IMR-90 (cell line): ENCODE measurements around the gene ZNF526. TPM values are rescaled to one million over a fixed set of nuclear protein-coding genes. Genes with fewer than 3 reads are reported as not detected.

ENCODE experiments used
- ATAC-seq: fragments of 200-7000 bp; cut with Tn5 transposase; 2 replicates; pipeline ENCODE4 v1.9.1; 2020; ENCODE audit warnings: low read depth, mild to moderate bottlenecking, moderate library complexity
- BruUV-seq: library from RNA; stranded (reverse); fragments of 400-500 nt; replicated peaks from 2 replicates; lab custom pipeline; 2021; lab: Mats Ljungman, UMichigan
- CTCF ChIA-PET: fragments of 300-600 bp; formaldehyde crosslinking; extraction: SDS; loops from one replicate; lab custom pipeline; 2021; ENCODE audit warnings: antibody characterized with exemption; lab: Yijun Ruan, JAX
- POLR2A ChIA-PET: fragments of 300-600 bp; sonication (Branson Sonifier 250); formaldehyde crosslinking; loops from one replicate; lab custom pipeline; 2022; ENCODE audit warnings: antibody characterized with exemption; ENCODE audit not compliant: unreplicated experiment; lab: Charles Lee
- DNase-seq: peaks from one replicate; pipeline ENCODE4 v3.0.0; 2013
- H2AFZ ChIP-seq: replicated peaks from 2 replicates; pipeline ENCODE3; 2013; ENCODE audit warnings: low read length, mild to moderate bottlenecking; ENCODE audit not compliant: poor library complexity
- H2AK5ac ChIP-seq: 2 replicates; pipeline ENCODE4 v1.6.1; 2013; ENCODE audit warnings: low read depth, low read length, inconsistent platforms
- H2AK9ac ChIP-seq: replicated peaks from 2 replicates; pipeline ENCODE3; 2013; ENCODE audit warnings: mild to moderate bottlenecking, low read depth, low read length, moderate library complexity; ENCODE audit not compliant: poor library complexity
- H2BK120ac ChIP-seq: 2 replicates; pipeline ENCODE4 v1.6.1; 2013; ENCODE audit warnings: low read depth, low read length, inconsistent platforms
- H2BK15ac ChIP-seq: 3 replicates; pipeline ENCODE4 v1.6.1; 2013; ENCODE audit warnings: low read depth, low read length, inconsistent platforms
- H2BK20ac ChIP-seq: 2 replicates; pipeline ENCODE4 v1.6.1; 2013; ENCODE audit warnings: low read depth, mild to moderate bottlenecking, inconsistent platforms, low read length, moderate library complexity
- H2BK5ac ChIP-seq: 2 replicates; pipeline ENCODE4 v1.6.1; 2013; ENCODE audit warnings: mild to moderate bottlenecking, low read depth, low read length, inconsistent platforms; ENCODE audit not compliant: poor library complexity, severe bottlenecking
- H3K14ac ChIP-seq: replicated peaks from 2 replicates; pipeline ENCODE4 v1.6.1; 2013; ENCODE audit warnings: low read depth, low read length, inconsistent platforms
- H3K18ac ChIP-seq: 2 replicates; pipeline ENCODE4 v1.6.1; 2013; ENCODE audit warnings: low read depth, low read length, control low read depth
- H3K23ac ChIP-seq: 2 replicates; pipeline ENCODE4 v1.6.1; 2013; ENCODE audit warnings: low read depth, low read length, inconsistent platforms
- H3K27ac ChIP-seq: 2 replicates; pipeline ENCODE4 v1.5.1; 2013; ENCODE audit warnings: mild to moderate bottlenecking, control low read depth, low read length; ENCODE audit not compliant: insufficient read depth
- H3K27me3 ChIP-seq: 2 replicates; pipeline ENCODE4 v1.6.1; 2013; ENCODE audit warnings: low read length; ENCODE audit not compliant: control insufficient read depth, insufficient read depth
- H3K36me3 ChIP-seq: 2 replicates; pipeline ENCODE4 v1.6.1; 2013; ENCODE audit warnings: low read length, mixed read lengths; ENCODE audit not compliant: control insufficient read depth, insufficient read depth
- H3K4ac ChIP-seq: 2 replicates; pipeline ENCODE4 v1.6.1; 2013; ENCODE audit warnings: low read depth, low read length, inconsistent platforms
- H3K4me1 ChIP-seq: 2 replicates; pipeline ENCODE4 v1.6.1; 2013; ENCODE audit warnings: low read length, mixed read lengths; ENCODE audit not compliant: control insufficient read depth, insufficient read depth
- H3K4me2 ChIP-seq: 2 replicates; pipeline ENCODE4 v1.6.1; 2013; ENCODE audit warnings: low read depth, mild to moderate bottlenecking, control low read depth, low read length, moderate library complexity
- H3K4me3 ChIP-seq: 2 replicates; pipeline ENCODE4 v1.5.1; 2013; ENCODE audit warnings: low read depth, mild to moderate bottlenecking, control low read depth, low read length, moderate library complexity; ENCODE audit not compliant: insufficient read depth
- H3K56ac ChIP-seq: 2 replicates; pipeline ENCODE4 v1.6.1; 2013; ENCODE audit warnings: low read length, inconsistent platforms; ENCODE audit not compliant: insufficient read depth; ENCODE audit errors: extremely low read depth
- H3K79me1 ChIP-seq, 2 experiments: 2 replicates each; pipeline ENCODE4 v1.6.1; 2013; ENCODE audit warnings: low read length in 2 of 2, inconsistent platforms in 1 of 2, low read depth in 1 of 2
- H3K9ac ChIP-seq: 2 replicates; pipeline ENCODE4 v1.6.1; 2013; ENCODE audit warnings: low read depth, low read length, control low read depth
- H3K9me1 ChIP-seq: 2 replicates; pipeline ENCODE4 v1.6.1; 2013; ENCODE audit warnings: low read length, inconsistent platforms; ENCODE audit not compliant: insufficient read depth
- H3K9me3 ChIP-seq: 2 replicates; pipeline ENCODE4 v1.6.1; 2013; ENCODE audit warnings: low read length; ENCODE audit not compliant: control insufficient read depth, insufficient read depth
- H4K20me1 ChIP-seq: 2 replicates; pipeline ENCODE4 v1.6.1; 2013; ENCODE audit warnings: low read length, inconsistent platforms; ENCODE audit not compliant: insufficient read depth
- H4K5ac ChIP-seq: 2 replicates; pipeline ENCODE4 v1.6.1; 2013; ENCODE audit warnings: mild to moderate bottlenecking, low read depth, low read length, control low read depth
- H4K8ac ChIP-seq, 2 experiments: 2 replicates each; pipeline ENCODE4 v1.6.1; 2013; ENCODE audit warnings: low read depth in 2 of 2, low read length in 2 of 2, control low read depth in 1 of 2, inconsistent platforms in 1 of 2
- H4K91ac ChIP-seq: 2 replicates; pipeline ENCODE4 v1.6.1; 2013; ENCODE audit warnings: low read depth, low read length, inconsistent platforms; ENCODE audit not compliant: insufficient read depth
- CEBPB ChIP-seq: IDR thresholded peaks from 2 replicates; pipeline ENCODE4 v1.6.1; 2012; ENCODE audit warnings: low read depth, low read length, improper control_type of control experiment
- CHD1 ChIP-seq: IDR thresholded peaks from 2 replicates; pipeline ENCODE4 v1.6.1; 2012; ENCODE audit warnings: low read depth, low read length, improper control_type of control experiment
- CTCF ChIP-seq: conservative IDR thresholded peaks from 2 replicates; pipeline ENCODE4 v1.5.1; 2012; ENCODE audit warnings: mild to moderate bottlenecking, low read depth, low read length, improper control_type of control experiment
- MAZ ChIP-seq: IDR thresholded peaks from 2 replicates; pipeline ENCODE4 v1.6.1; 2012; ENCODE audit warnings: low read depth, mild to moderate bottlenecking, low read length, improper control_type of control experiment, moderate library complexity, borderline replicate concordance
- MXI1 ChIP-seq: IDR thresholded peaks from 2 replicates; pipeline ENCODE4 v1.6.1; 2012; ENCODE audit warnings: low read depth, mild to moderate bottlenecking, low read length, moderate library complexity, borderline replicate concordance
- POLR2A ChIP-seq: IDR thresholded peaks from 2 replicates; pipeline ENCODE4 v1.6.1; 2012; ENCODE audit warnings: mild to moderate bottlenecking, low read depth, low read length
- RAD21 ChIP-seq: IDR thresholded peaks from 2 replicates; pipeline ENCODE4 v1.6.1; 2012; ENCODE audit warnings: low read length, improper control_type of control experiment
- RCOR1 ChIP-seq: IDR thresholded peaks from 2 replicates; pipeline ENCODE4 v1.6.1; 2012; ENCODE audit warnings: mild to moderate bottlenecking, low read length, improper control_type of control experiment; ENCODE audit not compliant: insufficient replicate concordance
- SMC3 ChIP-seq: fragments of 150-350 bp; IDR thresholded peaks from 2 replicates; pipeline ENCODE4 v1.6.1; 2016; ENCODE audit warnings: low read depth, mild to moderate bottlenecking, antibody characterized with exemption, low read length, moderate library complexity
- WGBS, 2 experiments: methylation state at CpG; one replicate each; pipeline versions ENCODE4 v1.1.5 to v1.1.7; 2013; ENCODE audit warnings: missing lambda C conversion rate in 2 of 2; ENCODE audit not compliant: insufficient read length in 1 of 2; ENCODE audit errors: extremely low coverage in 2 of 2; 5-methylcytosine and 5-hydroxymethylcytosine counted together
- dilution Hi-C: fragments of 300-500 bp; cut with HindIII; formaldehyde crosslinking; loops from one replicate; pipeline ENCODE4 v1.14.3; 2018; ENCODE audit warnings: low sequenced_read_pairs; ENCODE audit not compliant: unreplicated experiment
- in situ Hi-C: fragments of 300-500 bp; cut with MboI; formaldehyde crosslinking; loops from 3 replicates; pipeline ENCODE4 v1.14.3; 2019; ENCODE audit warnings: low sequenced_read_pairs, inconsistent platforms, mixed read lengths
- intact Hi-C: fragments of 100-400 bp; cut with micrococcal nuclease; formaldehyde crosslinking; loops from 2 replicates; pipeline ENCODE4 v1.10.0; 2022
- polyA plus RNA-seq, 3 experiments: library from polyadenylated mRNA; depleted of rRNA; stranded (reverse); fragments of >200 nt; gene quantifications; 2 replicates each; pipeline ENCODE4 v1.2.3, GENCODE V29; 2012; ENCODE audit warnings: low replicate concordance in 1 of 3
- total RNA-seq: library from RNA; depleted of rRNA; stranded (reverse); fragments of >200 nt; gene quantifications from 2 replicates; pipeline ENCODE4 v1.2.3, GENCODE V29; 2012

ZNF526 gene
- total and polyA plus RNA-seq, 2 of the 4 experiments (the other 2 are of a cell fraction): 7.3 to 13.6 TPM

- TF ChIP-seq SMC3: no peak
Measured at GRCh38 chr19:42178791-42179674, 41.1 kb upstream of the ZNF526 start (continued).

- Histone ChIP-seq H2BK120ac (no peak overlapping the region), H3K27me3 (peaks cover 24% of the 10 kb centered on the region), H4K91ac (no peak overlapping the region), H3K79me1 (no peaks in the 10 kb centered on the region), H3K9ac (no peak overlapping the region), H2BK5ac (no peak overlapping the region), H3K18ac (no peak overlapping the region), H2BK15ac (no peak overlapping the region), H2AK9ac (peak overlapping the region; percentile 87), H2AK5ac (no peak overlapping the region), H4K20me1 (0 out of 2 replicates have a peak, but pooled peaks cover 6% of the 10 kb centered on the region), H3K4me3 (no peak overlapping the region), H3K27ac (no peak overlapping the region), H4K8ac (0 out of 4 replicates have a peak overlapping the region, but pooled peaks of 1 of the 2 experiments have one; percentile 54), H3K4me1 (peaks cover 4% of the 10 kb centered on the region), H3K56ac (no peak overlapping the region), H2AFZ (peak overlapping the region; percentile 78), H3K23ac (no peak overlapping the region), H3K4me2 (no peak overlapping the region), H3K14ac (no peak overlapping the region), H3K9me3 (no peaks in the 10 kb centered on the region), H3K36me3 (no peaks in the 10 kb centered on the region), H3K9me1 (no peaks in the 10 kb centered on the region; the same call in 1 of the 2 replicates), H3K4ac (no peak overlapping the region), H2BK20ac (no peak overlapping the region), H4K5ac (no peak overlapping the region)
- BruUV-seq: no TSS peak
- intact Hi-C loops (loop anchor here (1.0 kb wide), 2 partner anchors 51 to 76 kb away; no protein-coding TSS in a partner anchor), dilution Hi-C loops (no loop called here), in situ Hi-C loops (no loop called here)
- WGBS, 2 experiments: 0% methylated on average over 1 of the region's 1 CpG; no CpG with 5 or more reads in 1 of the 2 experiments
- peak; percentile 98 for ATAC-seq
- peak; percentile 81 for DNase-seq
- TF ChIP-seq MXI1 (0 out of 2 replicates have a peak, but pooled peaks have one; percentile 15), CHD1 (no peak), RAD21 (peak; percentile 77), MAZ (peak; percentile 37), CTCF (peak; percentile 85), CEBPB (no peak), SMC3 (peak; percentile 78), RCOR1 (no peak), POLR2A (no peak)
- CTCF ChIA-PET: interaction anchor here (0.6 to 3.0 kb wide), 6 partner anchors 19 to 1554 kb away, joined by 3 to 9 read pairs (median 3); no protein-coding TSS in a partner anchor
- POLR2A ChIA-PET: no interaction called here
Measured at GRCh38 chr19:42184401-42184861, 35.7 kb upstream of the ZNF526 start.
